ENCODE data around the gene CEP170.
"Not testable (repeated sequence)": the region's sequence is repeated elsewhere in the genome, so short reads cannot be mapped to it uniquely, and the experiment has no call there.

- TF ChIP-seq CTCF, POLR2A, POLR2AphosphoS5 (IDR thresholded peaks at IDR 0.05): not testable (repeated sequence)
Measured at GRCh38 chr1:243104452-243104851, 150.6 kb downstream of the CEP170 start.
